NK-92 treated with Interleukin-12 subunit alpha and Interleukin-12 subunit beta, amount 100 ng/mL, for 24 hours (cell line): Measurements from ENCODE around the gene DLX3.

ENCODE experiments used
- DNase-seq: peaks from one replicate; lab custom pipeline; 2025; lab: John Stamatoyannopoulos, UW

DLX3 gene

GRCh38 chr17:49972486-49973270 is 22.3 kb downstream of the DLX3 start:
- no peak for DNase-seq

GRCh38 chr17:49971848-49972485 is 23.1 kb downstream of the DLX3 start:
- DNase-seq: no peak

GRCh38 chr17:49971199-49971847 is 23.7 kb downstream of the DLX3 start:
- DNase-seq: no peak

- DNase-seq: no peak
Observed at GRCh38 chr17:49970498-49970897, 24.5 kb downstream of the DLX3 start.

- no peak for DNase-seq
Observed at GRCh38 chr17:49969795-49970389, 25.1 kb downstream of the DLX3 start.

GRCh38 chr17:49969134-49969759 is 25.8 kb downstream of the DLX3 start, which contains the start of gene DLX4:
Gene DLX4, plus strand, starts transcription at chr17:49969190. Its CDS starts 279 bp downstream, at chr17:49969469.
- no peak for DNase-seq

- DNase-seq: peak; percentile 62
Observed at GRCh38 chr17:49968405-49969133, 26.5 kb downstream of the DLX3 start.

- DNase-seq: no peak
Observed at GRCh38 chr17:49967621-49968404, 27.2 kb downstream of the DLX3 start.

- no peak for DNase-seq
Observed at GRCh38 chr17:49967205-49967604, 27.8 kb downstream of the DLX3 start.

- DNase-seq: no peak
Observed at GRCh38 chr17:49966767-49967166, 28.3 kb downstream of the DLX3 start.

GRCh38 chr17:49965524-49965909 is 29.5 kb downstream of the DLX3 start:
- DNase-seq: no peak

GRCh38 chr17:49964769-49965523 is 30.1 kb downstream of the DLX3 start:
- no peak for DNase-seq

GRCh38 chr17:49964303-49964768 is 30.7 kb downstream of the DLX3 start:
- no peak for DNase-seq

- no peak for DNase-seq
Observed at GRCh38 chr17:49963626-49964302, 31.3 kb downstream of the DLX3 start.

- no peak for DNase-seq
Observed at GRCh38 chr17:49963309-49963625, 31.8 kb downstream of the DLX3 start.

GRCh38 chr17:49962599-49963308 is 32.3 kb downstream of the DLX3 start:
- no peak for DNase-seq

- DNase-seq: no peak
Observed at GRCh38 chr17:49959183-49959935, 35.7 kb downstream of the DLX3 start.

- DNase-seq: no peak
Observed at GRCh38 chr17:49958723-49959122, 36.3 kb downstream of the DLX3 start.
